ENCODE data around the gene NUDT14. TPM values are rescaled to one million over a fixed set of nuclear protein-coding genes. Genes with fewer than 3 reads are reported as not detected.
A peak's percentile ranks its signal among the peaks of the same experiment; 100 is the strongest.

NUDT14 gene
- total RNA-seq = 34.7 TPM
- long read RNA-seq, transcript NUDT14-202 (5 exons, 845 nt) = major isoform, 23 of 27 reads
- long read RNA-seq, partial matches to known transcripts = 0 of 27 reads
- long read RNA-seq, other reads (novel, unspliced or antisense) = 3 of 27 reads

DNA sequence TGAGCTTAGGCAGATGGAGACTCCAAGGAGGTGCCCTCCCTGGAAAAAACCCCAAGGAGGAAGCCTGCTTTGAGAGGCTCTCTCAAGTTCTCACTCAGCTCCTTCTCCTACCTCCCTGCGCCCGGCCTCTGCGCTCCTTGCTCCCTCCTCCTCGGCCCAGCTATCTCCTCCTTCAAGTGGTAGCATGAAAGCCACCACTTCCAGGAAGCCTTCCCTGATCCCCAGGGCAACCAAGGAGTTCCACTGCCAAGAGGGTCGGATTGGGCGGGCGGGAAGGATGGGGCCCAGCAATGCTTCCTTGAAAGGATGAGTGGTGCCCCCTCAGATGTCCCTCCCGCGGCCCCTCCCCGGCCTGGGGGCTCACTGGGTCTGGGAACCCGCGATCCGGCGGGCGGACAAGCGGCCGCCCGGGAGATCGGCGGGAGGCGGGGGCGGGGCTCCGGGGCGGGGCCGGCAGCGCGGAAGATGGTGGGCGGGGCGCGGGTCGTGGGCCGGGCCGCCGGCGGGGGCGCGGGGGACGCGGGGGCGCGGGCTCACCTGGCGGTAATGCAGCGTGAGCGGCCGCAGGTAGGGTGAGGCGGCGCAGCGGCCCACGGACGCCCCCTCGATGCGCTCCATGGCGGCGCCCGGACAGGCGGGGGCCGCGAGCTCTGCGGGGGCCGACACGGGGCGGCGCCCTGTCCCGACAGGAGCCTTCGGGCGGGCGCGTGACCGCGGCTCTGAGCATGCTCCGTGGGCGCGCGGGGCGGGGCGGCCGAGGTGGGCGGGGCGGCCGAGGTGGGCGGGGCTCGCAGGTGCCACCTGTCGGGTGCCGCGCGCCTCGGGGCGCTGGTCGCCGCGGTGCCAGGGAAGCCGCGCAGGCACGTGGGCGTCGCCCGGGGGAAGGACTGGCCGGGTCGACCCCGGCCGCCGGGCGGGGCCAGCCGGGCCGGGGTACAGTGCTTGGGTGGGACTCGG, at the start of gene NUDT14:
NUDT14 (minus strand) TSS at position 721 of the 957 bp plus-strand sequence; CDS start at position 618, 103 bp downstream.
- ATAC-seq = peak; percentile 80
- peak; percentile 84 for DNase-seq
- intact Hi-C loops (cut with micrococcal nuclease) = no loop called here

- ATAC-seq (no peak), DNase-seq (no peak)
- intact Hi-C loops (cut with micrococcal nuclease) = no loop called here
These were observed 48.1 kb upstream of the NUDT14 start for GRCh38 chr14:105229099-105229655.

- intact Hi-C loops (cut with micrococcal nuclease) = no loop called here
- DNase-seq (no peak), ATAC-seq (peak; percentile 25)
These were observed 47.5 kb upstream of the NUDT14 start for GRCh38 chr14:105228562-105228961.

DNA sequence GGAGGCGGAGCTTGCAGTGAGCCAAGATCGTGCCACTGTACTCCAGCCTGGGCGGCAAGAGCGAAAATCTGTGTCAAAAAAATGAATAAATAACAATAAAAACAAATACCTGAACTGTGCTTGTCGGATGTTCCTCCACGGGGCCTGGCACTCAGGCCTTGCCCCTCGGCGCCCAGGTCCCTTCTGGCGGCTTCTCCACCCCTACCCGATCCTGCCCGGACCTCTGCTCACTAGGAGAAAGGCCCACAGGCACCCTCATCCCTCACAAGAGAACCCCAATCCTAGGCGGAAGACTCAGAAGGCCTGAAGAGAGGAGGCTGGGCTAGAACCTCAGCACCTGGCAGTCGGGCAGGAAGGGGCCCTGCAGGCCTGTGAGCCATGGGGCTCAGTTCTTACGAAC, 46.2 kb upstream of the NUDT14 start:
- intact Hi-C loops (cut with micrococcal nuclease) = no loop called here
- no peak for ATAC-seq
- DNase-seq = no peak

GRCh38 chr14:105226198-105226597, 45.1 kb upstream of the NUDT14 start:
- ATAC-seq = no peak
- DNase-seq = no peak

DNA sequence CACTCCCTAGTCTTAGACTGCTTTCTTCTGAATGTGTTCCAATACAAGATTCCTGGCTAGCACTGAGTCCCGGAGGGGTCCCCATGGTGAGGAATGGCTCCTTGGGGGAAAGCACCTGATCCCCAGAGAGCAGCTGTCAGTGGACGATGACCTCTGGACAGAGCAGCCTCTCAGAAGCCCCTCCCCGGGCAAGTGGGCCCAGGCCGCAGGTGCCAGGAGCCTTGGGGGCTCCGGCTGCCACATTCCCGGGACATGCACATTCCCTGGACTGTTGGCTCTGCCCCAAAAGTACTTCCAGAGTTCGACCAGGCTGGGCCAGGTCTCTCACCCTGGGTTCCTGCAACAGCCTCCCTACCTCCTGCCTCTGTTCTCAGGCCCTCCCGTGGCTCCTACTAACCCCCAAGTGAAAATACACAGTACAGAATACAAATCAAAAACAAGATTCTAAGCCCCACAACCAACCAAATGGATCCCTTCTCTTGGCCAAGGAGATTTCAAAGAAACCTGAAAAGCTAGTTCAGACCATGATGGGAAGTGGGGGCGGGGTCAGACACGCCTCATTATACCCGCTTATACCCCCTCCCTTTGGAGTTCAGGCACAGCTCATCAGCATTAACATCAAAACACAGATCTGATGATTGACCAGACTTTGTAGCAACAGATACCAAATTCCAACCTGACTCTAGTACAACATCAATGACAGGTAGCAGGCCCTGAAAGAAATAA, 43.9 kb upstream of the NUDT14 start:
- ATAC-seq (no peak), DNase-seq (peak; percentile 10)
- intact Hi-C loops (cut with micrococcal nuclease) = no loop called here

More at GRCh38 chr14:105226198-105226597, 45.1 kb upstream of the NUDT14 start:
- intact Hi-C loops (cut with micrococcal nuclease) = no loop called here

DNA sequence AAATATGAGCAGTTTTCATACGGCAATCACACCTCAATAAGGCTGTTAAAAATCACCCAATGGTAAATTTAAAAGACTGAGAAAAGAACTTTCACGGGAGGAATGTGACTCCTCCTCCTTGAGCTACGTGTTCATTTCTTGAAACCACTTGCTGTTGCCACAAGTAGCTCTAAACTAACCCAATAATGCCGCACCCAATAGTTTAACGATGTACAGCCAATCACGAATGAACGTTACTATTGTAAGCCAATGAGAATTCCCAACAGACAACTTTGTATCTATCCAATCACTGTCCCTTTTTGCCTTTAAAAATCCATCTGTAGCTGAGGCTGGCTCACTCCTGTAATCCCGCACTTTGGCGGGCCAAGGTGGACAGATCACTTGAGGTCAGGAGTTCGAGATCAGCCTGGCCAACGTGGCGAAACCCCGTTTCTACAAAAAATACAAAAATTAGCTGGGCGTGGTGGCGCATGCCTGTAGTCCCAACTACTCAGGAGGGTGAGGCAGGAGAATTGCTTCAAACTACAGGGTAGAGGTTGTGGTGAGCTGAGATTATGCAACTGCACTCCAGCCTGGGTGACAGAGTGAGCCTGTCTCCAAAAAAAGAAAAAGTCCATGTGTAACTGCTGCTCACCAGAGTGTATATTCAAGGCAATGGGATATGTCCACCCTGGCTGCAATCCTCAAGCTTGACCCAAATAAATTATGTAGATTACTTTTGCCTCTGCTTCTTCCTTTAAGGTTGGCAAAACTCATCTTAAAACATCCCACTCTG, 42.8 kb upstream of the NUDT14 start:
- intact Hi-C loops (cut with micrococcal nuclease) = no loop called here
- no peak for DNase-seq
- ATAC-seq = no peak

GRCh38 chr14:105223260-105223659, 42.1 kb upstream of the NUDT14 start:
- intact Hi-C loops (cut with micrococcal nuclease) = no loop called here
- DNase-seq = no peak
- no peak for ATAC-seq

GRCh38 chr14:105221598-105222178, 40.6 kb upstream of the NUDT14 start:
- ATAC-seq (no peak), DNase-seq (no peak)
- intact Hi-C loops (cut with micrococcal nuclease) = no loop called here

DNA sequence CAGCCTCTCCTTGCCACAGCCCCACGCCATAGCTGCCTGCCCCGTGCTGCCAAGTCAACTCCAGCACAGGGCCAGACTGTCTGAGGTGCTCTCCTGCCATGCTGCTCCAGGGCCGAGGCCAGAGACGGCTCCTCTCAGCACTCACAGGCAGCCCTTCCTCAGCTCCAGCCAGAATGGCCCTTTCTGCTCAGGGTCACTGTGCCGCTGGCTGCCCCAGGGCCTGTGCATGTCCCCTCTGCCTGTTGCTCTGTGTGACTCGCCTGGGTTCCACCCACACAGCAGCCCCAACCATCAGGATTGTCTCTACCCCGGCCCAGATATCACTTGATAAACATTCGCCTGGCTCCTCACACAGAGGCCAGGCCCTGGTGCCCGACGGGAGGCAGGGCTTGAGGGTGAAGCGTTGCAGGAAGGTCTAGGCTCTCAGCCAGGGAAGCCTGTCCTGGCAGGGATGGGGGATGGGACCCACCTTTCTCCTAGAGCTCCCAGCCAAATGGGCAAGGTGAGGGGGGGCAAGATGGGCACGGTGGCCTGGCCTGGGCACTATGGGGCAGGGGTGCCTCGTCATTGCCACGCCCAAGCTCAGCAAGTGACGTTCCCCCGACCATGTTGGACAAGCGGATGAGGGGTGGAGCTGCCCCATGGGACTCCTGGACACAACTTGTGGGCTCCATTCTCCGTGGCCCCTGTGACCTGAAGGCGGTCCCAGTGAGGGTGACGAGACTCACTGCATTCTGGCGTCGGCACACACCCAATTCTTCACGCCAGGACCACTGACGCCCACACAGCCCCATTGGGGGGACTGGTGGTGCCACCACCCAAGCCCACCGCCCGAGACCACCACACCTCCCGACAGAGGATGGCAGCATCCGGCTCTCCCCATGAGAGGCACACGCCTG, 39.8 kb upstream of the NUDT14 start:
- peak; percentile 76 for DNase-seq
- peak; percentile 92 for ATAC-seq
- intact Hi-C loops (cut with micrococcal nuclease) = no loop called here

DNA sequence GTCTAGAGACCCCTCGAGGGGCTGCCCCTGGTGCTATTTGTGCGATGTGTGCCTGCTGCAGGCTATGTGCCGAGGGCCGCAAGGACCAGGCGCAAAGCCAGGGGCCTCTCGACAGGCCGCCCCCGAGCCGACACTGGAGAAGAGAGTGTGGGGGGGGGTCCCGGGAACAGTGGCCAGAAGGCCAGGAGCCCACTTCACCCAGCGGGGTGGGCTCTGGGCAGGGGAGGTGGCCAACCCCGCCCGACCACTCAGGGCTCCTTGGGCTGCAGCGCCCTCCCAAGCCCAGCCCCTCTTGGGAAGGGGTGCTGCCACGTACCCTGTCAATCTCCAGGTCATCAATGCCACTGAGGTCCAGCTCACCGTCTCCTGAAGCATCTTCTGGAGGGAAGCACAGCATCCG, 38.6 kb upstream of the NUDT14 start:
- no peak for ATAC-seq
- intact Hi-C loops (cut with micrococcal nuclease) = no loop called here
- no peak for DNase-seq

DNA sequence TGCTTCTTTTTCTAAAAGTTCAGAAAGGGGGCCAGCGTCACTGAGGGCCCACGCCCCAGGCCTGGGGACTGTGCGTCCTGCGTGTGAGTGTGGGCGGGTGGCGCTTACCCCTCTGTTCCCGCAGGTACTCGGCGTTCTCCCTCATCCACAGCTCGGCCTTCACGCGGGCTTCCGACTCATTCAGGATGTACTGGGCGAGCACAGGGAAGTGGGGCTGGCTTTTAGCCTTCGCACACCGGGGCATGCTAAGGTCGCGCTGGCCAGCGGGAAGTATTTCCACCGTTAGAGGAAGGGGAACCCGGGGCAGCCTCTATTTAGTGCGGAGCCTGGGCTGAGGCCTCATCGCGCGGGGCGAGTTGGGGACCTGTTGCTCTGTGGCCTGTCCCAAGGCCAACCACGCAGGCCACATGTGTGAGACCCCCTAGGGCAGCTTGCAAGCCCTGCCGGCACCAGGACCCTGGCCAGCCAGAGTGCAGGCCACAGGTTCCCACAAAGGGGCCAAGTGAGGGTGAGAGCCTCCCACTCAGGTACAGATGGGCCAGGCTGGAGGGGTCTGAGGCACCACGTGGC, 38.0 kb upstream of the NUDT14 start:
- DNase-seq (no peak), ATAC-seq (no peak)
- intact Hi-C loops (cut with micrococcal nuclease) = no loop called here

DNA sequence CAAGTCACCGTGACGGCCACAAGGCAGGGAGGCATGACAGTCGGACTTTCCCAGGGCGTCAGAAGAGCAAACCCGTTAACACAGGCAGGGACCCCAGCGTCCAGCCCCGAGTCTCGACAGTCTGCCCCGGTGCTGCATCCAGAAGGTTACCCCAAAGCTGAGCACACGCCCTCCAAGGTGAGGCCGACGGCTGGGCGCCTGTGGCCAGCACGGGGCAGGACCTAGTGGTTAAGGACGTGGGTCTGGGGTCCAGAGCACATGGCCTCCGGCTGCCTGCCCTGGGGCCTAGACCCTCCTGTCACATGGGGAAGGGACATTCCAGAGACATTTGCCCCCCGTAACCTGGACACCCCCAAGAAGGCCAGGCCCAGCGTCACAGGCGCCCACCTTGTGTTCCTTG, 37.5 kb upstream of the NUDT14 start:
- no peak for DNase-seq
- no peak for ATAC-seq
- intact Hi-C loops (cut with micrococcal nuclease) = no loop called here

DNA sequence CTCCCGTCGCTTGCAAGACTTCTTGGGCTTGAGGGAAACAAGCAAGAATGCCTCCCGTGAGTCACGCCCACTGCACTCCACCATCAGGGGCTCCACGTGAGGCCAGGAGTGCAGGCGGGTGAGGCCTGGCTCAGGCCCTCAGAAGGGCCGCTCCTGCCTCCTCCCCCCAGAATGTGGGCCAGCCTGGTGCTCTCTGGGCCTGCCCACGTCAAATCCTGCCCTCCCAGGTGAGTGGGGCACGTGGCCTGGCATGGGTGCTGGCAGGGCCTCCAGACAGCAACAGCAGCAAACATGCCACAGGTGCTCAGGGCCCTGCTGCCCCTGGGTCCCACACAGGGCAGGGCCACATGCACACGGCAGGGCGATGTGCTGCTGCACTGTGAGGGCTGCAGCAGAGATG, 36.7 kb upstream of the NUDT14 start:
- ATAC-seq (no peak), DNase-seq (no peak)
- intact Hi-C loops (cut with micrococcal nuclease) = no loop called here

GRCh38 chr14:105216490-105217247, 35.6 kb upstream of the NUDT14 start:
- intact Hi-C loops (cut with micrococcal nuclease) = no loop called here
- DNase-seq = no peak
- ATAC-seq = no peak

GRCh38 chr14:105215602-105216001, 34.5 kb upstream of the NUDT14 start:
- DNase-seq (no peak), ATAC-seq (no peak)
- intact Hi-C loops (cut with micrococcal nuclease) = no loop called here
